Fibroblast of mammary gland (primary cell): ENCODE measurements around the gene WASF3.

Experiments
- DNase-seq: peaks from one replicate; pipeline ENCODE4 v3.0.0-alpha.2; 2010; ENCODE audit warnings: low read depth
- H3K4me3 ChIP-seq: 2 replicates; pipeline ENCODE4 v1.5.1; 2011; ENCODE audit warnings: low read depth, mild to moderate bottlenecking, low read length, moderate library complexity; ENCODE audit not compliant: control insufficient read depth
- TF ChIP-seq, protein P1 (sequence below): conservative IDR thresholded peaks from 2 replicates; pipeline ENCODE4 v1.5.1; 2011; ENCODE audit warnings: low read depth, low read length, inconsistent platforms; ENCODE audit not compliant: control insufficient read depth, insufficient read depth

WASF3 gene

DNA sequence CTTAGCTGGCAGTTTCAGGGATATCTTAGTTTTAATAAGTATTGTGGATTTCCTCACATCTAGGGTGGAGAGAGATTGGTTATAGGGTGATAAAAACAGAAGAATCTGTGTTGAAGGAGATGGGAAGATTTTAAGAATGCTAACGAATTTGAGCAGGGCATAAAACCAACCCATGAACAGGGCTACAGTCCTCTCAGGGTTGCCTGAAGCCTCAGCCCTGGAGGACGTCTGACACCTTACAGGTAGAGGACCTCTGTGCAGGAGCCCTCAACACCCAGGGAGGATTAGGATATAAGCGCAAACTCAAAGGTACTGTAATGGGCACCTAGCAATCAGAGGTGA is 461 bp upstream of the WASF3 start:
- DNase-seq, result no peak
- TF ChIP-seq, protein P1, sequence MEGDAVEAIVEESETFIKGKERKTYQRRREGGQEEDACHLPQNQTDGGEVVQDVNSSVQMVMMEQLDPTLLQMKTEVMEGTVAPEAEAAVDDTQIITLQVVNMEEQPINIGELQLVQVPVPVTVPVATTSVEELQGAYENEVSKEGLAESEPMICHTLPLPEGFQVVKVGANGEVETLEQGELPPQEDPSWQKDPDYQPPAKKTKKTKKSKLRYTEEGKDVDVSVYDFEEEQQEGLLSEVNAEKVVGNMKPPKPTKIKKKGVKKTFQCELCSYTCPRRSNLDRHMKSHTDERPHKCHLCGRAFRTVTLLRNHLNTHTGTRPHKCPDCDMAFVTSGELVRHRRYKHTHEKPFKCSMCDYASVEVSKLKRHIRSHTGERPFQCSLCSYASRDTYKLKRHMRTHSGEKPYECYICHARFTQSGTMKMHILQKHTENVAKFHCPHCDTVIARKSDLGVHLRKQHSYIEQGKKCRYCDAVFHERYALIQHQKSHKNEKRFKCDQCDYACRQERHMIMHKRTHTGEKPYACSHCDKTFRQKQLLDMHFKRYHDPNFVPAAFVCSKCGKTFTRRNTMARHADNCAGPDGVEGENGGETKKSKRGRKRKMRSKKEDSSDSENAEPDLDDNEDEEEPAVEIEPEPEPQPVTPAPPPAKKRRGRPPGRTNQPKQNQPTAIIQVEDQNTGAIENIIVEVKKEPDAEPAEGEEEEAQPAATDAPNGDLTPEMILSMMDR, result no peak
- peak overlapping the region; percentile 33 for H3K4me3 ChIP-seq

DNA sequence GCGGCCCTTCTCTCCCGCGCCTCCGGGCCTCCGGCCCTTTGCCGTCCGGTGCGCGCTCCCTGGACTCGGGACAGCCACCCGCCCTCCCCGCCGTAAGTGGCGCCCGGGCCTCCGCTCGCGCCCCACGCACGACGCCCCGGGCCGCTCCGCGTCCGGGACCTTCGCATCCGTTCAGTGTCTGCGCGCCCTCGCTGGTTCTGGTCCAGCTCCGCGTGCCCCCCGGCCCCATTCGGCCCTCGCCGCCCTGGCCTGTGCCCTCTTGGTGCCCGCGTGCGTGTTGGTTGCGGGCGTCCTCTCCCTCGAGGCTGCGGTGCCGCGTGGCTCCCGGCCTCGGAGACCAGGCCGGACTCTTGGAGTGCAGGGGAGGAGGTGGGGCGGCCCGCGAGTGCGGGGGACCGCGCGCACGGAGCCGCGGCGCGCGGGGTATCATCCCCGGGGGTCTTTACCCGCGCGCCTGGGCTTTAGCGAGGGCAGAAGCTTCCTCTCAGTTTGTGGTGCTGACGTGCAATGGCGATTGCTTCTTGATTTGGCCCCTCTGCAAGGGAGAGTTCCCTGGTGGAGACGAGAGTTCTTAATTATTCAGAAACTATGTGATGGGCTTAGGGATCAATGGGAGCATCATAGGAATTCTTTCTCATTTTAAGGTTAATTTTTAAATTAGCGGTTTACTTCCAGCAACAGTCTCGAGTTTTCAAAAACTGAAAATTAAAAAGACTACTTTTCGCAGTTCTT is 757 bp downstream of the WASF3 start:
- DNase-seq, result peak; percentile 18
- H3K4me3 ChIP-seq, result peak overlapping the region; percentile 52
- TF ChIP-seq, protein P1, result no peak

DNA sequence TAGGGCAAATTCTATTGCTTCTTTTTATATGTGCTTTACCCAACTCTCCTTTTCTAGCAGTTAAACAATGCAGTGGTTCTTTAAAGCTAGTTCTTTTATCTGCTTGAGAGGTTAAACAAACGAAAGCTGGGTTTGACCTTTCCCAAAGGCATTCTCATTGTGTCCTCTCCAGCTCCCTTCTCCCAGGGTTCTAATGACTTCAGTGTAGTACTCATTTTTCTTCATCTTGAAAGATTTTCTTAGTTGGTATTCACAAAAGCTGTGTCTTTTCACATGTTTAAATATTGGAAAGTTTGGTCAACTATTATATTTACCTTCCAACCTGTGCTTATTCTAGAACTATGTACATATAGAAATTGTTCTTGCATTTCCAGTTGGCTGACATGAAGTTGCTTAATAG is 1.5 kb downstream of the WASF3 start:
- DNase-seq, result no peak
- H3K4me3 ChIP-seq, result peak overlapping the region; percentile 52
- TF ChIP-seq, protein P1, result no peak

GRCh38 chr13:26560456-26560855 is 3.0 kb downstream of the WASF3 start:
- TF ChIP-seq, protein P1, result no peak
- H3K4me3 ChIP-seq, result no peak overlapping the region
- no peak for DNase-seq

- H3K4me3 ChIP-seq, result no peak overlapping the region
- no peak for DNase-seq
- TF ChIP-seq, protein P1, result no peak
Measured at GRCh38 chr13:26561067-26561466, 3.6 kb downstream of the WASF3 start.

DNA sequence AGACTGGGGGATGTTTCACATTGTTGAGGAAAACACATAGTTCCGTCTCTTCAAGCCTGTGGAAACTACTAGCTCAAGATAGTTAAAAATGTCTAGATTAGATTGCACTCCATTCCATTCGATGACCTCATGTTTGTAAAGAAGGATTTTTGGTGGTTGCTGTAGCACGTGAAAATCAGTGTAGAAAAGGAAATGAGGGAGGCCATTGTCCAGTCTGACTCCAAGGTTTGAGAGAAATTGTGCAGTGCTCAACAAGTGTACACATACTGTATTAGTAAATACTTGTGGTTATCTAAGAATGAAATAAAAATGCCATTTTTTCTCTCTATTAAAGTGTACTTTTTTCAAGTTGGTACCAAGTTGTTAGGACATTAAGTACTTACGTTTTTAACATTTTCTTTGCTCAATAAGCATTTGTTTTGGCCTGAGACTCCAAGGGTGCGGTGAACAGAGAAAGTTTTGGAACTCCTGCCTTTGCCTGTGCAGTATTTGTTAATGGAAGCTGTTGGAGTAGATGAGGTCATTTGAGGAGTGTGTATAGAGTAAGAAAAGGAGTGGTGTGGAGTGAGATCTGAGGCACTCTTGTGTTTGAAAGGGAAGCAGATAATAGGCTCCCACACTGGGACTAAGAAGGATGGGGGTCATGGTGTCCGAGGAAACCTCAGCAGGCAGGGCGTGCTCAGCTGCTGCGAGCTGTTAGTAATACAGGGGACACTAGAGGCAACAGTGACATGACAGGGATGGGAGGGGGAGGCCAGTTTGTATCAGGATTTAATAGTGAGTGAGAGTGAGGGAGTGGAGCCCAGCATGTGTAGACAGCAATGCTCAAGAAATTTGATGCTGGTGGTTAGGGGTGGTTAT is 4.4 kb downstream of the WASF3 start:
- no peak overlapping the region for H3K4me3 ChIP-seq
- TF ChIP-seq, protein P1, result no peak

More for the DNA sequence above, 4.4 kb downstream of the WASF3 start:
- DNase-seq, result peak; percentile 56
